ENCODE measurements around the gene PLAAT3.

- TF ChIP-seq, protein P1, sequence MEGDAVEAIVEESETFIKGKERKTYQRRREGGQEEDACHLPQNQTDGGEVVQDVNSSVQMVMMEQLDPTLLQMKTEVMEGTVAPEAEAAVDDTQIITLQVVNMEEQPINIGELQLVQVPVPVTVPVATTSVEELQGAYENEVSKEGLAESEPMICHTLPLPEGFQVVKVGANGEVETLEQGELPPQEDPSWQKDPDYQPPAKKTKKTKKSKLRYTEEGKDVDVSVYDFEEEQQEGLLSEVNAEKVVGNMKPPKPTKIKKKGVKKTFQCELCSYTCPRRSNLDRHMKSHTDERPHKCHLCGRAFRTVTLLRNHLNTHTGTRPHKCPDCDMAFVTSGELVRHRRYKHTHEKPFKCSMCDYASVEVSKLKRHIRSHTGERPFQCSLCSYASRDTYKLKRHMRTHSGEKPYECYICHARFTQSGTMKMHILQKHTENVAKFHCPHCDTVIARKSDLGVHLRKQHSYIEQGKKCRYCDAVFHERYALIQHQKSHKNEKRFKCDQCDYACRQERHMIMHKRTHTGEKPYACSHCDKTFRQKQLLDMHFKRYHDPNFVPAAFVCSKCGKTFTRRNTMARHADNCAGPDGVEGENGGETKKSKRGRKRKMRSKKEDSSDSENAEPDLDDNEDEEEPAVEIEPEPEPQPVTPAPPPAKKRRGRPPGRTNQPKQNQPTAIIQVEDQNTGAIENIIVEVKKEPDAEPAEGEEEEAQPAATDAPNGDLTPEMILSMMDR (IDR thresholded peaks at IDR 0.05; ENCODE audit: low read length) = no peak
- TF ChIP-seq EZH2 (IDR thresholded peaks at IDR 0.05; ENCODE audit: borderline replicate concordance, low read length) = no peak
These were observed 50.0 kb downstream of the PLAAT3 start for GRCh38 chr11:63564056-63564774.
